ENCODE data around the gene GRM1. TPM values are rescaled to one million over a fixed set of nuclear protein-coding genes. Genes with fewer than 3 reads are reported as not detected.

GRM1 gene
- total RNA-seq, 1 donor from 2014 or later, result not detected

- no peak overlapping the region for H3K4me3 ChIP-seq
- no peak for TF ChIP-seq POLR2AphosphoS5 (IDR thresholded peaks at IDR 0.05; ENCODE audit: insufficient read depth in 1 of 2, low read depth in 1 of 2)
- no peak for TF ChIP-seq POLR2A (IDR thresholded peaks at IDR 0.05)
- TF ChIP-seq CTCF (IDR thresholded peaks at IDR 0.05), result no peak
- no peak for DNase-seq (ENCODE audit: extremely low spot score in 2 of 2)
Observed at GRCh38 chr6:146258206-146258605, 229.3 kb downstream of the GRM1 start.

GRCh38 chr6:146260886-146261285 is 232.0 kb downstream of the GRM1 start:
- H3K27ac ChIP-seq, result no peak overlapping the region
- TF ChIP-seq POLR2A (IDR thresholded peaks at IDR 0.05) (no peak), CTCF (IDR thresholded peaks at IDR 0.05) (no peak), POLR2AphosphoS5 (IDR thresholded peaks at IDR 0.05; ENCODE audit: insufficient read depth in 1 of 2, low read depth in 1 of 2) (no peak)
- DNase-seq (ENCODE audit: extremely low spot score in 2 of 2), result no peak
- H3K27me3 ChIP-seq, result no peaks in the 10 kb centered on the region
- no peaks in the 10 kb centered on the region for H3K36me3 ChIP-seq
- intact Hi-C loops (cut with DNase I), result no loop called here
- H3K9me3 ChIP-seq, result no peaks in the 10 kb centered on the region
- no peak overlapping the region for H3K4me3 ChIP-seq
- H3K4me1 ChIP-seq, result no peaks in the 10 kb centered on the region

More at GRCh38 chr6:146258206-146258605, 229.3 kb downstream of the GRM1 start:
- Histone ChIP-seq H3K27me3 (no peaks in the 10 kb centered on the region), H3K27ac (no peak overlapping the region), H3K36me3 (no peaks in the 10 kb centered on the region), H3K9me3 (no peaks in the 10 kb centered on the region), H3K4me1 (no peaks in the 10 kb centered on the region)
- intact Hi-C loops (cut with DNase I), result no loop called here

- no peak for DNase-seq (ENCODE audit: extremely low spot score in 2 of 2)
- H3K4me1 ChIP-seq, result no peaks in the 10 kb centered on the region
- TF ChIP-seq POLR2A (IDR thresholded peaks at IDR 0.05), result no peak
- no peak for TF ChIP-seq POLR2AphosphoS5 (IDR thresholded peaks at IDR 0.05; ENCODE audit: insufficient read depth in 1 of 2, low read depth in 1 of 2)
- no peak for TF ChIP-seq CTCF (IDR thresholded peaks at IDR 0.05)
Observed at GRCh38 chr6:146265056-146265455, 236.2 kb downstream of the GRM1 start.

GRCh38 chr6:146267447-146267846 is 238.6 kb downstream of the GRM1 start:
- DNase-seq (ENCODE audit: extremely low spot score in 2 of 2), result no peak
- Histone ChIP-seq H3K9me3 (no peaks in the 10 kb centered on the region), H3K4me1 (no peaks in the 10 kb centered on the region), H3K36me3 (no peaks in the 10 kb centered on the region), H3K4me3 (no peak overlapping the region), H3K27me3 (no peaks in the 10 kb centered on the region), H3K27ac (no peak overlapping the region)
- no peak for TF ChIP-seq POLR2AphosphoS5 (IDR thresholded peaks at IDR 0.05; ENCODE audit: insufficient read depth in 1 of 2, low read depth in 1 of 2)
- TF ChIP-seq POLR2A (IDR thresholded peaks at IDR 0.05), result no peak
- TF ChIP-seq CTCF (IDR thresholded peaks at IDR 0.05), result no peak
- intact Hi-C loops (cut with DNase I), result no loop called here

More at GRCh38 chr6:146265056-146265455, 236.2 kb downstream of the GRM1 start:
- Histone ChIP-seq H3K36me3 (no peaks in the 10 kb centered on the region), H3K9me3 (no peaks in the 10 kb centered on the region), H3K4me3 (no peak overlapping the region), H3K27ac (no peak overlapping the region), H3K27me3 (no peaks in the 10 kb centered on the region)
- intact Hi-C loops (cut with DNase I), result no loop called here

GRCh38 chr6:146267946-146268345 is 239.1 kb downstream of the GRM1 start:
- Histone ChIP-seq H3K27ac (no peak overlapping the region), H3K36me3 (no peaks in the 10 kb centered on the region), H3K4me3 (no peak overlapping the region), H3K9me3 (no peaks in the 10 kb centered on the region), H3K27me3 (no peaks in the 10 kb centered on the region), H3K4me1 (no peaks in the 10 kb centered on the region)
- DNase-seq (ENCODE audit: extremely low spot score in 2 of 2), result no peak
- intact Hi-C loops (cut with DNase I), result no loop called here
- TF ChIP-seq POLR2A (IDR thresholded peaks at IDR 0.05) (no peak), CTCF (IDR thresholded peaks at IDR 0.05) (no peak), POLR2AphosphoS5 (IDR thresholded peaks at IDR 0.05; ENCODE audit: insufficient read depth in 1 of 2, low read depth in 1 of 2) (no peak)
